Neural cell (in vitro differentiated cells): ENCODE results near the gene TMEM164. TPM values are rescaled to one million over a fixed set of nuclear protein-coding genes. Genes with fewer than 3 reads are reported as not detected.

Experiments used
- H2AFZ ChIP-seq: fragments of 200-600, 300-800 bp; sonication (generic), shearing (Covaris generic); 2 replicates; pipeline ENCODE4 v1.6.0; 2014; ENCODE audit warnings: low read depth, mild to moderate bottlenecking, antibody characterized with exemption, low read length, moderate library complexity
- H3F3A ChIP-seq: fragments of 200-600 bp; shearing (Covaris generic); 2 replicates; pipeline ENCODE4 v1.6.1; 2016; ENCODE audit warnings: mild to moderate bottlenecking, moderate library complexity, mixed read lengths, antibody characterized with exemption, low read length; ENCODE audit not compliant: insufficient read depth, poor library complexity, severe bottlenecking
- H3K27ac ChIP-seq: fragments of 200-600, 300-800 bp; sonication (generic), shearing (Covaris generic); 2 replicates; pipeline ENCODE4 v1.5.1; 2014; ENCODE audit warnings: mild to moderate bottlenecking, low read length, moderate library complexity
- H3K27me3 ChIP-seq: fragments of 300-800, 200-600 bp; sonication (generic), shearing (Covaris generic); 2 replicates; pipeline ENCODE4 v1.6.0; 2014; ENCODE audit warnings: mild to moderate bottlenecking, low read depth, low read length, moderate library complexity; ENCODE audit not compliant: insufficient read depth
- H3K36me3 ChIP-seq: fragments of 300-800, 200-600 bp; sonication (generic), shearing (Covaris generic); 2 replicates; pipeline ENCODE4 v1.5.1; 2014; ENCODE audit warnings: mild to moderate bottlenecking, antibody characterized with exemption, low read length, moderate library complexity; ENCODE audit not compliant: insufficient read depth
- H3K4me2 ChIP-seq: fragments of 300-800, 200-600 bp; sonication (generic), shearing (Covaris generic); 2 replicates; pipeline ENCODE4 v1.6.0; 2014; ENCODE audit warnings: mild to moderate bottlenecking, low read length
- H3K4me3 ChIP-seq: fragments of 300-800, 200-600 bp; sonication (generic), shearing (Covaris generic); 2 replicates; pipeline ENCODE4 v1.5.1; 2014; ENCODE audit warnings: mild to moderate bottlenecking, low read length, moderate library complexity
- H3K79me2 ChIP-seq: fragments of 200-600 bp; shearing (Covaris generic); replicated peaks from 2 replicates; pipeline ENCODE4 v1.6.0; 2014; ENCODE audit warnings: mild to moderate bottlenecking, low read length, moderate library complexity; ENCODE audit not compliant: insufficient read depth
- H3K9ac ChIP-seq: fragments of 300-800, 200-600 bp; sonication (generic), shearing (Covaris generic); 2 replicates; pipeline ENCODE4 v1.6.1; 2016; ENCODE audit warnings: mild to moderate bottlenecking, low read length, mixed read lengths
- H3K9me2 ChIP-seq: fragments of 200-600 bp; shearing (Covaris generic); 2 replicates; pipeline ENCODE4 v1.6.1; 2016; ENCODE audit warnings: mild to moderate bottlenecking, low read length, mixed read lengths; ENCODE audit not compliant: insufficient read depth
- H3K9me3 ChIP-seq: fragments of 200-600, 300-800 bp; sonication (generic), shearing (Covaris generic); 2 replicates; pipeline ENCODE4 v1.6.1; 2016; ENCODE audit warnings: mild to moderate bottlenecking, mixed run types, low read length, moderate library complexity, mixed read lengths
- H4K20me1 ChIP-seq: fragments of 200-600 bp; shearing (Covaris generic); 2 replicates; pipeline ENCODE4 v1.6.1; 2016; ENCODE audit warnings: mild to moderate bottlenecking, mixed run types; ENCODE audit not compliant: insufficient read depth
- CTCF ChIP-seq: fragments of 450-650 bp; IDR thresholded peaks from 2 replicates; pipeline ENCODE4 v1.5.1; 2014; ENCODE audit warnings: antibody characterized with exemption, mild to moderate bottlenecking, moderate library complexity; ENCODE audit not compliant: poor library complexity, severe bottlenecking
- EP300 ChIP-seq: fragments of 450-650 bp; conservative IDR thresholded peaks from 2 replicates; pipeline ENCODE4 v1.6.1; 2014; ENCODE audit warnings: antibody characterized with exemption, mild to moderate bottlenecking, moderate library complexity; ENCODE audit not compliant: poor library complexity, severe bottlenecking
- EZH2 ChIP-seq: fragments of 200-600, 300-800 bp; shearing (Covaris generic), sonication (generic); IDR thresholded peaks from 2 replicates; pipeline ENCODE4 v1.6.1; 2014; ENCODE audit warnings: antibody characterized with exemption, low read length, borderline replicate concordance, mild to moderate bottlenecking; ENCODE audit not compliant: insufficient read depth, poor library complexity, severe bottlenecking
- MXI1 ChIP-seq: fragments of 450-650 bp; conservative IDR thresholded peaks from 2 replicates; pipeline ENCODE4 v1.6.1; 2014; ENCODE audit warnings: antibody characterized with exemption, mild to moderate bottlenecking; ENCODE audit not compliant: poor library complexity, severe bottlenecking
- POLR2AphosphoS5 ChIP-seq: IDR thresholded peaks from 2 replicates; pipeline ENCODE4 v1.6.1; 2012
- RAD21 ChIP-seq: fragments of 450-650 bp; conservative IDR thresholded peaks from 2 replicates; pipeline ENCODE4 v1.6.1; 2014; ENCODE audit warnings: antibody characterized with exemption, mild to moderate bottlenecking, moderate library complexity
- SMC3 ChIP-seq: fragments of 450-650 bp; conservative IDR thresholded peaks from 2 replicates; pipeline ENCODE4 v1.6.1; 2014; ENCODE audit warnings: antibody characterized with exemption, mild to moderate bottlenecking, moderate library complexity; ENCODE audit not compliant: poor library complexity
- TAF1 ChIP-seq: IDR thresholded peaks from 2 replicates; pipeline ENCODE4 v1.6.1; 2012; ENCODE audit warnings: low read depth
- polyA plus RNA-seq: library from polyadenylated mRNA; depleted of rRNA; stranded (reverse); fragments of >200 nt; gene quantifications from 2 replicates; pipeline ENCODE4 v1.2.3, GENCODE V29; 2014
- TF ChIP-seq, protein P1 (sequence below): IDR thresholded peaks from 2 replicates; pipeline ENCODE4 v1.6.1; 2012; ENCODE audit warnings: borderline replicate concordance

The TMEM164 gene
- polyA plus RNA-seq, 1 donor from 2014 or later = 52.8 TPM

DNA sequence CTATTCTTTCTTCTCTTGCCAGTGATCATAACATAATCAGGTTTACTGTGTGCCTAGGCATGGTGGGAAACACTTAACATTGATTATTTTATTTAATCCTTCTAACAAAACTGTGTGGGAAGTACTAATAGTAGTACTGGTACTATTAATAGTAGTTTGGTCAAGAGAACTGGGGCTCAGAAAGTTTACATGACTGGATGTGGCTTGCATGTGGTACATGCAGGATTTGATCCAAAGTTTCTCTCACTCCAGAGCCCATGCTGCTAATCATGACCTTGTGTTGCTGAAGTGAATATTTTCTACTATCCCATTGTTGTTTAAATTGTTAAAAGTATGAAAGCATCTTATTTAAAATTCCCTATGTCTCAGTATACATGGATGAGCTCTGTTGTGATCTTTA lies 78.4 kb downstream of the TMEM164 start:
- H3F3A ChIP-seq = no peaks in the 10 kb centered on the region
- no peaks in the 10 kb centered on the region for H3K27me3 ChIP-seq
- H3K9me3 ChIP-seq = no peaks in the 10 kb centered on the region
- no peak overlapping the region for H3K27ac ChIP-seq
- no peak overlapping the region for H3K4me2 ChIP-seq
- H3K79me2 ChIP-seq = no peaks in the 10 kb centered on the region
- no peak overlapping the region for H3K4me3 ChIP-seq
- no peak overlapping the region for H2AFZ ChIP-seq
- H4K20me1 ChIP-seq = no peaks in the 10 kb centered on the region
- TF ChIP-seq TAF1 (no peak), EP300 (no peak), SMC3 (no peak), CTCF (no peak), RAD21 (no peak), MXI1 (no peak), POLR2AphosphoS5 (no peak), EZH2 (no peak)
- TF ChIP-seq, protein P1, sequence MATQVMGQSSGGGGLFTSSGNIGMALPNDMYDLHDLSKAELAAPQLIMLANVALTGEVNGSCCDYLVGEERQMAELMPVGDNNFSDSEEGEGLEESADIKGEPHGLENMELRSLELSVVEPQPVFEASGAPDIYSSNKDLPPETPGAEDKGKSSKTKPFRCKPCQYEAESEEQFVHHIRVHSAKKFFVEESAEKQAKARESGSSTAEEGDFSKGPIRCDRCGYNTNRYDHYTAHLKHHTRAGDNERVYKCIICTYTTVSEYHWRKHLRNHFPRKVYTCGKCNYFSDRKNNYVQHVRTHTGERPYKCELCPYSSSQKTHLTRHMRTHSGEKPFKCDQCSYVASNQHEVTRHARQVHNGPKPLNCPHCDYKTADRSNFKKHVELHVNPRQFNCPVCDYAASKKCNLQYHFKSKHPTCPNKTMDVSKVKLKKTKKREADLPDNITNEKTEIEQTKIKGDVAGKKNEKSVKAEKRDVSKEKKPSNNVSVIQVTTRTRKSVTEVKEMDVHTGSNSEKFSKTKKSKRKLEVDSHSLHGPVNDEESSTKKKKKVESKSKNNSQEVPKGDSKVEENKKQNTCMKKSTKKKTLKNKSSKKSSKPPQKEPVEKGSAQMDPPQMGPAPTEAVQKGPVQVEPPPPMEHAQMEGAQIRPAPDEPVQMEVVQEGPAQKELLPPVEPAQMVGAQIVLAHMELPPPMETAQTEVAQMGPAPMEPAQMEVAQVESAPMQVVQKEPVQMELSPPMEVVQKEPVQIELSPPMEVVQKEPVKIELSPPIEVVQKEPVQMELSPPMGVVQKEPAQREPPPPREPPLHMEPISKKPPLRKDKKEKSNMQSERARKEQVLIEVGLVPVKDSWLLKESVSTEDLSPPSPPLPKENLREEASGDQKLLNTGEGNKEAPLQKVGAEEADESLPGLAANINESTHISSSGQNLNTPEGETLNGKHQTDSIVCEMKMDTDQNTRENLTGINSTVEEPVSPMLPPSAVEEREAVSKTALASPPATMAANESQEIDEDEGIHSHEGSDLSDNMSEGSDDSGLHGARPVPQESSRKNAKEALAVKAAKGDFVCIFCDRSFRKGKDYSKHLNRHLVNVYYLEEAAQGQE = no peak
- H3K9me2 ChIP-seq = no peaks in the 10 kb centered on the region
- no peaks in the 10 kb centered on the region for H3K36me3 ChIP-seq
- H3K9ac ChIP-seq = no peak overlapping the region

GRCh38 chrX:110081740-110082139 lies 78.8 kb downstream of the TMEM164 start:
- Histone ChIP-seq H3K27ac (no peak overlapping the region), H3K9ac (no peak overlapping the region), H3K79me2 (no peaks in the 10 kb centered on the region), H3K9me2 (no peaks in the 10 kb centered on the region), H3K36me3 (no peaks in the 10 kb centered on the region), H3F3A (no peaks in the 10 kb centered on the region), H3K27me3 (no peaks in the 10 kb centered on the region), H3K9me3 (no peaks in the 10 kb centered on the region), H3K4me3 (no peak overlapping the region), H4K20me1 (no peaks in the 10 kb centered on the region), H3K4me2 (no peak overlapping the region), H2AFZ (no peak overlapping the region)
- TF ChIP-seq EP300 (no peak), SMC3 (no peak), MXI1 (no peak)
- TF ChIP-seq, protein P1 = no peak
